22Rv1 (cell line): ENCODE measurements around the gene GFAP.

ENCODE experiments used
- H3K27ac ChIP-seq: fragments of 450-650 bp; 2 replicates; pipeline ENCODE4 v1.5.1; 2017
- CTCF ChIP-seq: fragments of 450-650 bp; IDR thresholded peaks from 2 replicates; pipeline ENCODE4 v1.5.1; 2017; ENCODE audit warnings: mild to moderate bottlenecking
- ZFX ChIP-seq: fragments of 450-650 bp; IDR thresholded peaks from 2 replicates; pipeline ENCODE4 v1.6.1; 2017; ENCODE audit warnings: antibody characterized with exemption, borderline replicate concordance

GFAP gene

DNA sequence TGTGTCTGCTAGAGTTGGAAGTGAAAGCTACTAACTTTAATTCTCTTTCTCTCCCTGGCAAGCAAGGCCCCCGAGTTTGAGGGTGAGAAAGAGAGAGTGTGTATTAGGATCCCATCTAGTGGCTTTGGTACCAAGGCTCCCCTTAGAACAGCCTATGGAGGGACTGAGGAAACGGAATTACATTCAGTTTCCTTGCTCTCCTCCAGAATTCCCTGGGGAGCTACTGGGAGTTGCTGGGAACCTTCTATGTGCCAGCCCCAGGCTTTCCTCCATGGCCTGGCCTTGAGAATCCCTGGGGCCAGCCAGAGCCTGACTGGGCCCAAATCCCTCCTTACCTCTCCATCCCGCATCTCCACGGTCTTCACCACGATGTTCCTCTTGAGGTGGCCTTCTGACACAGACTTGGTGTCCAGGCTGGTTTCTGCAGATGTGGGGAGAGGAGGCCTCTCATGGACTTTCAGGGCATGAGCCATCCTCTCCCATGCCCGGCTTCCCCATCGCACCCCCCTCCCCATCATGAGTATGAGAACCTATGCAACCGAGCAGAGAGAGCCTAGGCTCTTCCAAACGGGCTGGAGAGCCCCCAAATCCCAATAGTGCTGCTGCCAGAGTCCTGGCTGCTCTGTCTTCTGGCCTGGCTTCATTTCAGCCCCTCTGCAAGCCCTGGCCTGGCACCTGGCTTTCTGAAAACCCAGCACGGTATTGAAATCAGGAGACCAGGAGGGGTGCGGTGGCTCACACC lies 7.4 kb downstream of the GFAP start:
- H3K27ac ChIP-seq: no peak overlapping the region
- TF ChIP-seq ZFX (no peak), CTCF (no peak)

DNA sequence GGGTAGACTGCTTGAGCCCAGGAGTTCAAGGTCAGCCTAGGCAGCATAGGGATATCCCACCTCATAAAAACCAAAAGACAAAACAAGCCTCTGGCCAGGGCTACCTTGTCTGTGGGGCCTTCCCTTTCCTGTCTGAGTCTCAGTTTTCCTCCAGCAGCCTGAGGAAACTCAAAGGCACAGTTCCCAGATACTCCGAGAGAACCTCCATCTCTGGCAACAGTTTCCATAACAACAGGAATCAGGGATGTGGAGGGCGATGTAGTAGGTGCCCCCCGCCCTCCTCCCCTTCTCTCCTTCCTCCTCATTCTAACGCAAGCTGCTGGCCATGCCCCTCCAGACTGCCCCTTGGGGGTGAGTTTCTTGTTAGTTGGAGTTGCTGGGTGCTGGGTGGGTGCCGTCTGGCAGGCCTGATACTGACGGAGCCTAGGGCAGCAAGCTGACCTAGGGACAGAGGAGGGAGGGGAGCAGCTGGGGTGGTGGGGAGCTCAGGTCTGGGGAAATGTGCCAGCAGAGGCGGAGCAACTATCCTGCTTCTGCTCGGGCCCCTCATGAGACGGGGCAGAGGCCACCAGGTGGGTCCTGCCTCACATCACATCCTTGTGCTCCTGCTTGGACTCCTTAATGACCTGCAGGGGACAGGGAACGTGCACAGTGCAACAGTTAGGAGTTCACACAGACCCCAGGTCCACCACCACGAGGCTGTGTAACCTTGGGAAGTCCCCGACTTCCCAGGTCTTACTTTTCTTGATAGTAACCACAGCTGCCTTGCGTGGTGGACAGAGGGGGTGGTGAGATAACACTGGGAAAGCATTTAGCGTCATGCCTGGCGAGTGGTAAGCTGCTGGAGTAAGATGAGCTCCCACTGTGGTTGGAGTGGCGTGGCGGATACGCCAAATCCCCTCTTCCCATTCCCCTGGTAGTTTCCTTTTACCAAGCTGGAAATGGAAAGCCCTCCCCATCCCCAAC lies 8.3 kb downstream of the GFAP start:
- TF ChIP-seq CTCF (no peak), ZFX (no peak)
- no peak overlapping the region for H3K27ac ChIP-seq

- no peak overlapping the region for H3K27ac ChIP-seq
- no peak for TF ChIP-seq CTCF
- TF ChIP-seq ZFX: no peak
Measured at GRCh38 chr17:44906010-44906646, 9.2 kb downstream of the GFAP start.

DNA sequence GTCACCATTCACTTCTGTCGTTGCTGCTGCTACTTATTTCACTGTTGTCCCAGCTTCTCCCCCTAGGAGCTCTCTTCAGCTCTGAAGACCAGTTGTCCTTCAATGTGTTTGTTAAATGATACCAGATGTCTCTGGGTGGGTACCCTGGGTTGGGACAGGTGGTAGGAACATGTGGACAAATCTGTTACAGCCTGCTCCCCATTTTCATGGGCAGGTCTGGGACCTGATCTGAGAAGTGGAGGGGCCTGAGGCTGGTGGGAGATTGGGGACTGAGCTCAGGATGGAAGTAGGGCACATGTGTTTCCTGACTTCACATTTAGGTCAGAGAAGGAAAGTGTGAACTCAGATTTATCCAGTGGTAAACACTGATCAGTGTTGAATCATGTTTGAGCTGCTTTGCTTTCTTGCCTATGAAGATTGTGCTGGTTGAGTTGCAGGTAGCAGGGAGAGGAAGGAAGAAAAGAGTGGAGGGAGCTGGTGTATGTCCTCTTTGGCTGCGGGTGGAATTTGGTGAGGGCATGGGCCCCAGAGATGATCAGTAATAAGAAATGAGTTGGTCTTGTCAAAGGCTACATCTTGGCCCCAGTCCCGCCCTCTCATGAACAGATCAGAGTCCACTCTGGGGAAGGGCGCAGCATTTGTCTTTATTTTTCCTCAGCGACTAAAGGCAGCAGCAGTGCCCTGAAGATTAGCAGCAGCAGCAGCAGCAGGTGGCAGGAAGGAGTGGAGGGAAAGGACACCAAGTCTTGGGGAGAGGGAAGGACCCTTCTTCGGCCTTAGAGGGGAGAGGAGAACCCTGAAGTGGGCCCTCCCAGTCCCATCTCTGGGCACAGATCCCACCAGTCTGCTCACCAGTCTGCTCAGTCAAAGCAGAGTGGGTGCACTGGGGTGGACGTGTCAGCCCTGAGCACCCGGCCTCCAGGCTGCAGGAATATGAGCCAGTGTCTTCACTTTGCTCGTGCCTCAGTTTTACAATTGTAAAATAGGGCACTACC lies 10.0 kb downstream of the GFAP start:
- TF ChIP-seq ZFX: no peak
- TF ChIP-seq CTCF: no peak
- H3K27ac ChIP-seq: no peak overlapping the region

GRCh38 chr17:44904001-44904984 lies 11.0 kb downstream of the GFAP start:
- no peak overlapping the region for H3K27ac ChIP-seq

More at GRCh38 chr17:44904001-44904984, 11.0 kb downstream of the GFAP start:
- TF ChIP-seq CTCF: no peak
